G401 (cell line): ENCODE results near the gene STIM1. TPM values are rescaled to one million over a fixed set of nuclear protein-coding genes. Genes with fewer than 3 reads are reported as not detected.

Experiments used
- DNase-seq: peaks from one replicate; pipeline ENCODE4 v3.0.0-alpha.2; 2015; ENCODE audit warnings: low spot score
- in situ Hi-C: cut with HindIII; loops from 2 replicates; pipeline ENCODE4 v1.10.0; 2016; ENCODE audit warnings: low sequenced_read_pairs, mixed read lengths
- total RNA-seq: library from RNA; depleted of rRNA; stranded (reverse); fragments of >200 nt; shearing (Covaris generic); gene quantifications from 2 replicates; pipeline ENCODE4 v1.2.3, GENCODE V29; 2014

STIM1 gene
- total RNA-seq, 1 experiment from 2014 or later, result 15.4 TPM

DNA sequence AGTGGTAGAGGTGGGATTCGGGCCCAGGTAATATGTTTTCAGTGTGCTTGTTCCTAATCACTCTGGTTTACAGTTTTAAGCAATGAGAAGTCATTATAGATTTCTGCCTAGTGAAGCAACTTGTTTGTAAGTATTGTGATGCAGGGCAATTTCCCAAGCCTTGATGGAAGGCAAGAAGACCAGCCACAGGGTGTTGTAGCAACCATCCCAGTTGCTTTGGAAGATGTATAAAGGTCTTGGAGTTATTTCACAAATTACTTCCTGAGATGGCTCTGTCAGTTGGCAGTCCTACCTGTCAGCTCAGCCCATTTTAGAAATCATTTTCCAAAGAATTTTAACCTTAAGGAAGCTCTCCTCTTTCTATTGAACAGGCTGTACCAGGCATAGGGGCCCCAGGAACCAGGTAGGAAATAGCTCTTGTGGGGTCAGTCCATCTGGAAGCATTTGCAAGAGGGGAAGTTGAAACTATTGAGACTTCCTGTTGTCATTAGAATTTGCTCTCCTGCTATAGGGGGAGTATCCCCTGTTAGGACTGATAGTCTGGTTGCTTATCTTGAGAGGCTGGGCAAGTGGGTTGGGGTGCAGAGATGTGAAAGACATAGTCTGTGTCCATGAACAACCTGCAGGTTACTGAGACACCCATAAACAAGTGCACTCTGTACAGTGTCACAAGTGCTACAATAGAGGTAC, 47.9 kb downstream of the STIM1 start:
- DNase-seq, result no peak
- in situ Hi-C loops, result no loop called here

- in situ Hi-C loops, result no loop called here
- DNase-seq, result no peak
Observed at GRCh38 chr11:3904228-3904627, 48.8 kb downstream of the STIM1 start.

GRCh38 chr11:3905080-3905953, 49.9 kb downstream of the STIM1 start:
- DNase-seq, result no peak
- in situ Hi-C loops, result no loop called here

GRCh38 chr11:3906166-3906565, 50.7 kb downstream of the STIM1 start:
- in situ Hi-C loops, result no loop called here

DNA sequence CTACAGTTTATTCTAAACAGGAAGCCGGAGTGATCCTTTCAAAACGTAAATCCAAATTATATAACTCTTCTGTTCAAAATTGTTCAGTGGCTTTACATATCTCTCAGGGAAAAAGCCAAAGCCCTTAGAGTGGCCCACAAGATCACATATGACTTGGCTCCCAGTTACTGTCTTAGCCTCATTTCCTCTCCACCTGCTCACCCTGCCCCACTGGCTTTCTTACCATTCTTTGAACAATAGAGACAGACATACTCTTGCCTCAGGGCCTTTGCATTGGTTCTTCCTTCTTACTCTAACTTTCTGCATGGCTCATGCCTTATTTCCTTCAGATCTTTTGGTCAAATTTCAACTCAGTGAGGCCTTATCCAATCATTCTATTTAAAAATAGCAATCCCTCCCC, 52.1 kb downstream of the STIM1 start:
- DNase-seq, result no peak
- in situ Hi-C loops, result no loop called here

More at GRCh38 chr11:3906166-3906565, 50.7 kb downstream of the STIM1 start:
- no peak for DNase-seq

DNA sequence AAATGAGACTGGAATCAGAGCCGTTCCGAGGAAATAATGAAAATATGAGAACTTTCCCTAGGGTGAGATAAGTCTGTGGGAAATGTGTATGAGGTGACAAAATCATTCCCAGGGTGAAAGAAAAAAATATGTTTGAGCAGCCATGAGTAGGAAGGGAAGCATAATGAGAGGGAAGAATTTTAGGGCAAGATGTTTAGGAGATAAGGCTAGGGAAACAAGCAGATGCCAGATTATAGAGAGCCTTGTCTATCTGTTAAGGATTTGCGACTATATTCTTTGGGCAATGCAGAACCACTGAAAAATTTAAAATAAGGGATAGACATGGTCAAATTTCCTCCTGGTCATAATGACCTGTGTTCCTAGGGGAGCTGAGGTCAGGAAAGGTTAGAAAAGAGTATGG, 54.4 kb downstream of the STIM1 start:
- in situ Hi-C loops, result no loop called here
- DNase-seq, result no peak

- in situ Hi-C loops, result no loop called here
- DNase-seq, result no peak
Observed at GRCh38 chr11:3911908-3912505, 56.5 kb downstream of the STIM1 start.

DNA sequence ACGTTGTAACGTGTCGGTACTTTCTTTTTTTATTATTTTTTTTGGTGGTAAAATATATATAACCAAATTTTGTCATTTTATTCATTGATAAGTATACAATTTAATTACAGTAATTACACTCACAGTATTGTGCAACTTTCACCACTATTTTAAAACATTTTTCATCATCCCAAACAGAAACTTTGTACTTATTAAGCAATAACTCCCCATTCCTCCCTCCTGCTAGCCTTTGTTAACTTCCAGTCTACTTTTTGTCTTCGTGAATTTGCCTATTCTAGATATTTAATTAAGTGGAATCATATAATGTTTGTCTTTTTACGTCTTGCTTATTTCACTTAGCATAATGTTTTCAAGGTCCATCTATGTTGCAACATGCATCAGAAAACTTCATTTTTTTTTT, 58.5 kb downstream of the STIM1 start:
- in situ Hi-C loops, result no loop called here

DNA sequence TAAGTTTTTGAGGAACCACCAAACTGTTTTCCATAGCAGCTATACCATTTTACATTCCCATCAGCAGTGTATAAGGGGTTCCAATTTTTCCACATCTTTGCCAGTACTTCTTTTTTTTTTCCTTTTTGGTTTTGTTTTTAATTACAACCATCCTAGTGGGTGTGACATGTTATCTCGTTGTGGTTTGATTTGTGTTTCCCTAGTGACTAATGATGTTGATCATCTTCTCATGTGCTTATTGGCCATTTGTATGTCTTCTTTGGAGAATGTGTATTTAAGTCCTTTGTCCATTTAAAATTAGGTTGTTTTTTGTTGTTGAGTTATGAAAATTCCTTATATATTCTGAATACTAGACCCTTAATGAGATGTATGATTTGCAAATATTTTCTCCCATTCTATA, 59.3 kb downstream of the STIM1 start:
- in situ Hi-C loops, result no loop called here
- DNase-seq, result no peak

More for the DNA sequence above, 58.5 kb downstream of the STIM1 start:
- no peak for DNase-seq

DNA sequence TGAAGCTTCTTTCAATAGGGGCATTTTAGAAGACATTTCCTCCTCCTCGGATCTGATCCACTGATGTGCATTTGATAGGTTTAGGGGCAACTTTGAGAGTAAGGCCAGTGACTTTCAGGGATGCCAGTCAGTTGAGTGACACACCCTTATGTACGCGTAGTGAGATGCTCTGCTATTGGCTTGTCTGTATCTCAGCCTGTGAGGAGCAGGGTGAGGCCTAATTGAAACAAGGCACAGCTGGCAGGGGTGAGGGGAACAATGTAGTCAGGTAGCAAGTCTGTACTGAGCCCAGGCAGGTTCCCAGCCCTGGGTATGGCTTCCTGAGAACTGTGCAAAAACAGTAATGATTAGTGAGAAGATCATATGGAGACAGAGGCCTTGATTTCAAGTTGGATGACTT, 61.5 kb downstream of the STIM1 start:
- no peak for DNase-seq
- in situ Hi-C loops, result no loop called here

DNA sequence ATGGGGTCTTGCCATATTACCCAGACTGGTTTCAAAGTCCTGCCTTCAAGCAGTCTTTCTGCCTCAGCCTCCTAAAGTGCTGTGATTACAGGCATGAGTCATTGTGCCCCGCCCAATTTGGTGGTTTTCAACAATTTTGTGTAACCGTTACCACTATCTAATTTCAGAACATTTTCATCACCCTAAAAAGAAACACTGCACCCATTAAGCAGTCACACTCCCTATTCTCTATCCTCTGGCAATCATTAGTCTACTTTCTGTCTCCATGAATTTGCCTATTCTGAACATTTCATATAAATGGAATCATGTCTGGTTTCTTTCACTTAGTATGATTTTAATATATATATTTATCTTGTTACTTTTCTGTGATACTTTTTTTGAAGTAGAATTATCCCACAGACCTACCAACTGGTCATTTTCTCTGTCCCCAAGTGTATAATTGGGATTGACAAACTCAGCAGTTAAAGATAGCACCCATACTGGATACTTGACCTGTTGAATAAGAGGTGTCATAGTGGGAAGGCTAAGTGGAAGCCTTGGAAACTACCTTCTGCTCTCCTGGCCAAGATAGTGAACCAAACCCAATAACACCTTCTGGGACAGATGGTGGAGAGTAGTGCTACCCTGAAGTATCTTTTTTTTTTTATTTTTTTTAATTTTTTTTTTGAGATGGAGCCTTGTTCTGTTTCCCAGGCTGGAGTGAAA, 64.8 kb downstream of the STIM1 start:
- no peak for DNase-seq

DNA sequence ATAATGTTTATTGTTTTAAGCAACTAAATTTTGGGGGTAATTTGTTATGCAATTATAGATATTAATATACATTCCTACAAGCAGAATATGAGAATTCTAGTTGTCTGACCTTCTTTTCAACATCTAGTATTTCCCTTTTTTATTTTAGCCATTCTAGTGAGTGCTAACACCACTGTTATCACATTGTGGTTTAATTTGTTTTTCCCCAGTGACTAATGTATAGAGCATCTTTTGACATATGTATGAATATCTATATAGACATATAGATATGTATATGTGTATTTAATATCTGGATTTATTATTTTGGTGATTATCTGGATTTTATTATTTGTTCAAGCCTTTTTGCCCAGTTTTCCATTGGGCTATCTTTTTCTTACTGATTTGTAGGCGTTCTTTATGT, 66.6 kb downstream of the STIM1 start:
- no peak for DNase-seq
- in situ Hi-C loops, result no loop called here

More for the DNA sequence above, 64.8 kb downstream of the STIM1 start:
- in situ Hi-C loops, result no loop called here

DNA sequence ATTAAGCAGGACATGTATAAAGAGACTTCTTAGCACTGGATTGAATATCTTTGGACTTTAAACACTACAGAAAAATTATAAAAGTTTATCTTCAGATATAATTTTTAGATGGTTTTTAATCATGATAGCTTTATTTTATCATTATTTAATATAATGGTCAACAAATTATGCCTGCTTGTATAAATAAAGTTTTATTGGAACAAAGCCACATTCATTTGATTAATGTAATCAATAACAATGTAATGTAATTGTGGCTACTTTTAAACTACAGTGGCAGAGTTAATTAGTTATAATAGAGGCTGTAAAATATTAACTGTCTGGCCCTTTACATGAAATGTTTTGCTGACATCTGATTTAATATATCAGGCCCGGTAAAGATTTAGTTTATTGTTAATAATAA, 70.0 kb downstream of the STIM1 start:
- in situ Hi-C loops, result no loop called here
- DNase-seq, result no peak

DNA sequence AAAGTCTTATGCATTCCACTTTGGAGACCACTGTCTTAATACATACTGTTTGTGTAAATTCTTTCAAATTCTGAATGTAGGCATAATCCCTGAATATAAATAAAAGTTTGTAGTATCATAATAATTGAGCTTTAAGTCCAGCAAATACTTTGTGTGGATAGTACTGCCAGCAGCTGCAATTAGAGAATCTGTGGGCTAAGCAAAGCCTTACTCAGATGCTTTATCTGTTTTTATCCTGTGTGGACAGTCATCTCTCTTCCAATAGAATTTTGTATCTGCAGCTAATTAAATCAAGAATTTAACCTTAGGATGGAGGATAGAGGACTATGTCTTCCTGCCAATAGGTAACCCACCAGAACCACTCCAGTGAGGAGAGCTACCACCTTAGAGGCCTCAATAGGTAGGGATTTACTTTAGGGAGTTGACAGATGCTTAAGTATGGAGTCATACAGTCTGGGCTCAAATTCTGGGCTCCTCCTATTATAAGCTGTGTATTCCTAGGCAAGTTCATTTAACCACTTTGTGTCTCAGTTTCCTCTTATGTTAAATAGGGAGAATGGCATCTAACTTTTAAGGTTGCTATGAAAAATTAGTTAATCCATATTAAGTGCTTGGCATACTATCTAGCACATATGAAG, 71.1 kb downstream of the STIM1 start:
- in situ Hi-C loops, result no loop called here

DNA sequence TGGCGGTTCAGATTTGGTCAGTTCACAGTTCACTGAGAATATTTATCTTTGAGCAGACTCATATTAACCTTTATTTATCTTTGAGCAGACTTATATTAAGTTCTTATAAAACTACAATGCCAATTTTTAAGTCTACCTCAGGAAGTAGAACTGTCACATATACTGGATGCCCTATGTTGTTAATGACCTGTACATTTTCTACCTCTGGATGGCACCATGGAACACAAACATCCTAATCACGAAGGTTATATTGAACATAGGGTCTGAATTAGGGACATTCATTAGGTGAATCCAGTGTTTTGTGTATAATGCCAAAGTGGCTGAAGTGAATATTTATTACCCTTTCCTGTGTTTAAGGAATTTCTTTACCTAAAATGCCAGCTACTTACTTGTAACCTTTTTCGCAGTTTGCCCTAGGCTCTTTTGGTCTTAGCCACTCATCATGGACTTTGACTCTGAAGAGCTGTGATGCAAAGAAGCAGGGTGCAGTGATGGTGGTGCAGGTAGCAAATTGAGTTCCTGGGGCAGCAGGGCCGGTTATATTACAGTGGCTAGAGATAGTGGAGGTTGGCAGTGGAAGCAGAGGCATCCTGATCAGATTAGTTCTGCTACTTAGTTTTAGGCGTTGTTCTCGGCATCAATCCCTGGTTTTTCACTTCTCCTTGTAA, 71.8 kb downstream of the STIM1 start:
- in situ Hi-C loops, result no loop called here
- DNase-seq, result no peak

More for the DNA sequence above, 71.1 kb downstream of the STIM1 start:
- DNase-seq, result no peak

DNA sequence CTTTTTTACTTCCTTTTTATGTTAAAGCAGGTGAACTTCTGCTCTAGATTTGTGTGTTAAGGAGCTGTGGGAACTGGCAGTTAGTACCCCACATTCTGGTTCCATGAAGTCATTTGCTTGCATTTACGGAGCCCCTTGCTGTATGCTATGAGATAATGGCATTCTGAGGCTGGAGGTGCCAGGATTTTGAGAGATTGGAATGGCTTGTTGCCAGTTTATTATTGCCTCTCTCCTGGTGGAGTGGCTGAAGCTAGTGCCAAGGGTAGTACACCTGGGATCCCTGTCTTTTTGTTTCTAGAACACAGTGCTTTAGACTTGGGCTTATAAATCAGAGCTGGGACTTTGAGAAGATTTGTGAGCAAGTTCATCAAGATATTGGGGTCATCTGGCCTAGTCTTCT, 73.8 kb downstream of the STIM1 start:
- DNase-seq, result peak; percentile 14
- in situ Hi-C loops, result no loop called here

GRCh38 chr11:3929649-3930048, 74.2 kb downstream of the STIM1 start:
- in situ Hi-C loops, result no loop called here
- DNase-seq, result peak; percentile 12

GRCh38 chr11:3932698-3933097, 77.2 kb downstream of the STIM1 start:
- no peak for DNase-seq
- in situ Hi-C loops, result no loop called here
